CD4-positive, alpha-beta memory T cell (primary cell): ENCODE measurements around the gene TMEM25. TPM values are rescaled to one million over a fixed set of nuclear protein-coding genes. Genes with fewer than 3 reads are reported as not detected.
"Not testable (repeated sequence)": the region's sequence is repeated elsewhere in the genome, so short reads cannot be mapped to it uniquely, and the experiment has no call there.

ENCODE experiments used
- CTCF ChIA-PET: fragments of 350-600 bp; sonication (Branson Sonifier 250); formaldehyde crosslinking; loops from one replicate; lab custom pipeline; 2021; ENCODE audit warnings: inconsistent platforms; ENCODE audit not compliant: partially characterized antibody; lab: Charles Lee
- POLR2A ChIA-PET: fragments of 350-600 bp; sonication (Branson Sonifier 250); formaldehyde crosslinking; loops from one replicate; lab custom pipeline; 2021; ENCODE audit not compliant: partially characterized antibody; lab: Charles Lee
- DNase-seq, 5 donors: peaks; one replicate each; pipeline versions ENCODE4 v3.0.0 to v3.0.0-alpha.2; 2020 to 2022; ENCODE audit warnings: mixed read lengths in 1 of 5
- H3K27ac ChIP-seq: one replicate; pipeline ENCODE4 v1.7.0; 2013; ENCODE audit warnings: low read depth, low read length
- H3K27me3 ChIP-seq: 2 replicates; pipeline ENCODE4 v1.7.0; 2013; ENCODE audit warnings: mild to moderate bottlenecking, low read length, moderate library complexity; ENCODE audit not compliant: insufficient read depth
- H3K36me3 ChIP-seq: 2 replicates; pipeline ENCODE4 v1.7.0; 2013; ENCODE audit warnings: mild to moderate bottlenecking, low read length, moderate library complexity; ENCODE audit not compliant: insufficient read depth
- H3K4me1 ChIP-seq: 2 replicates; pipeline ENCODE4 v1.7.0; 2013; ENCODE audit warnings: mild to moderate bottlenecking, low read length, moderate library complexity; ENCODE audit not compliant: insufficient read depth
- H3K4me3 ChIP-seq, 2 donors: one replicate each; pipeline ENCODE4 v1.7.0; 2013; ENCODE audit warnings: low read length in 2 of 2, mild to moderate bottlenecking in 1 of 2
- H3K9me3 ChIP-seq, 2 donors: one replicate each; pipeline ENCODE4 v1.7.0; 2013; ENCODE audit warnings: low read length in 2 of 2, control low read depth in 1 of 2; ENCODE audit not compliant: control insufficient read depth in 1 of 2
- H3K27ac Mint-ChIP-seq, 7 donors: one replicate each; pipeline ENCODE4 v1.8.0; 2020 to 2021; ENCODE audit warnings: mixed read lengths in 7 of 7, mild to moderate bottlenecking in 6 of 7, inconsistent platforms in 3 of 7, moderate library complexity in 3 of 7
- H3K27me3 Mint-ChIP-seq, 2 donors: one replicate each; pipeline ENCODE4 v1.8.0; 2020 to 2021; ENCODE audit warnings: mixed read lengths in 2 of 2
- H3K36me3 Mint-ChIP-seq, 2 donors: one replicate each; pipeline ENCODE4 v1.8.0; 2020 to 2021; ENCODE audit warnings: mixed read lengths in 2 of 2, inconsistent platforms in 1 of 2, mild to moderate bottlenecking in 1 of 2
- H3K4me1 Mint-ChIP-seq, 4 donors: one replicate each; pipeline ENCODE4 v1.8.0; 2020 to 2021; ENCODE audit warnings: mixed read lengths in 4 of 4, mild to moderate bottlenecking in 1 of 4
- H3K4me3 Mint-ChIP-seq, 8 donors: one replicate each; pipeline ENCODE4 v1.8.0; 2020 to 2021; ENCODE audit warnings: mixed read lengths in 8 of 8, mild to moderate bottlenecking in 7 of 8, moderate library complexity in 6 of 8, inconsistent platforms in 3 of 8
- H3K9me3 Mint-ChIP-seq, 8 donors: one replicate each; pipeline ENCODE4 v1.8.0; 2020 to 2021; ENCODE audit warnings: mixed read lengths in 8 of 8, mild to moderate bottlenecking in 5 of 8, inconsistent platforms in 3 of 8, moderate library complexity in 1 of 8
- intact Hi-C: fragments of 100-400 bp; cut with micrococcal nuclease; formaldehyde crosslinking; loops from one replicate; pipeline ENCODE4 v1.15.1; 2023
- polyA plus RNA-seq, 2 donors: library from polyadenylated mRNA; unstranded; fragments of 300-500 nt; fragmentation: Illumina TruSeq; gene quantifications; one replicate each; pipeline ENCODE4 v1.2.3, GENCODE V29; 2021
- total RNA-seq, 2 experiments: library from RNA; stranded (reverse); gene quantifications; one replicate each; pipeline ENCODE4 v1.2.3, GENCODE V29; 2021

The TMEM25 gene
- 10 to 100 TPM; 19.5 to 20.0 TPM for total RNA-seq
- 10 to 100 TPM; 16.5 to 26.5 TPM for polyA plus RNA-seq

- Mint-ChIP-seq H3K27me3 (no peaks in the 10 kb centered on the region), H3K4me3 (peak within 1 kb of the TSS; percentile 91 to 98 (median 93)), H3K36me3 (peaks cover 0 to 8% of the 10 kb centered on the region in 2 donors), H3K27ac (peak within 1 kb of the TSS; percentile 84 to 97 (median 92)), H3K4me1 (peaks cover 19 to 47% (median 31%) of the 10 kb centered on the region in 4 donors), H3K9me3 (peaks cover 0 to 2% (median 0%) of the 10 kb centered on the region in 8 donors)
- DNase-seq, result peak; percentile 68 to 78 (median 72)
- H3K36me3 ChIP-seq, result no peaks in the 10 kb centered on the region
- no peaks in the 10 kb centered on the region for H3K27me3 ChIP-seq
- ChIA-PET POLR2A (interaction anchor here (0.5 to 1.5 kb wide), 6 partner anchors 8 to 171 kb away, joined by 3 to 10 read pairs (median 3); partner anchors contain the start of genes ARCN1, KMT2A and UBE4A), CTCF (no interaction called here)
- H3K4me1 ChIP-seq, result peaks cover 32% of the 10 kb centered on the region
- H3K4me3 ChIP-seq, result peak within 1 kb of the TSS; percentile 65 to 77
- no peaks in the 10 kb centered on the region for H3K9me3 ChIP-seq
- peak within 1 kb of the TSS; percentile 65 for H3K27ac ChIP-seq
- intact Hi-C loops, result loop anchor here (5.0 kb wide), 1 partner anchor 36 kb away; the partner anchor contains the start of gene IFT46
Observed at GRCh38 chr11:118530683-118531596, at the start of gene TMEM25. TMEM25 (plus strand) TSS chr11:118531192; CDS start chr11:118531802, 610 bp downstream.

GRCh38 chr11:118481238-118481637 is 49.8 kb upstream of the TMEM25 start:
- intact Hi-C loops, H3K4me1 Mint-ChIP-seq: not testable (repeated sequence)

GRCh38 chr11:118484405-118484804 is 46.6 kb upstream of the TMEM25 start:
- no peak overlapping the region for H3K27ac ChIP-seq
- no peak overlapping the region for H3K4me3 ChIP-seq
- no peaks in the 10 kb centered on the region for H3K27me3 Mint-ChIP-seq
- H3K9me3 ChIP-seq, result no peaks in the 10 kb centered on the region
- ChIA-PET POLR2A (no interaction called here), CTCF (interaction anchor here (0.8 kb wide), 1 partner anchor 24 kb away, joined by 3 read pairs; no protein-coding TSS in a partner anchor)
- intact Hi-C loops, result no loop called here
- H3K36me3 ChIP-seq, result peaks cover 62% of the 10 kb centered on the region
- DNase-seq, result no peak
- peaks cover 37 to 65% of the 10 kb centered on the region in 2 donors for H3K36me3 Mint-ChIP-seq
- H3K4me1 ChIP-seq, result no peaks in the 10 kb centered on the region
- no peaks in the 10 kb centered on the region for H3K27me3 ChIP-seq
- peaks cover 0 to 7% (median 4%) of the 10 kb centered on the region in 4 donors for H3K4me1 Mint-ChIP-seq
- H3K9me3 Mint-ChIP-seq, result no peaks in the 10 kb centered on the region
- H3K27ac Mint-ChIP-seq, result peak overlapping the region; percentile 12 to 70 (median 42)
- H3K4me3 Mint-ChIP-seq, result no peak overlapping the region

More at GRCh38 chr11:118481238-118481637, 49.8 kb upstream of the TMEM25 start:
- DNase-seq, H3K4me3 ChIP-seq, H3K4me3 Mint-ChIP-seq, H3K9me3 Mint-ChIP-seq, H3K4me1 ChIP-seq, H3K27me3 Mint-ChIP-seq, H3K27ac ChIP-seq, POLR2A ChIA-PET, H3K9me3 ChIP-seq, H3K27me3 ChIP-seq: not testable (repeated sequence)
- H3K36me3 ChIP-seq, result peaks cover 78% of the 10 kb centered on the region
- CTCF ChIA-PET, result interaction anchor here (1.0 kb wide), 1 partner anchor 282 kb away, joined by 3 read pairs; no protein-coding TSS in a partner anchor
- Mint-ChIP-seq H3K27ac (peak overlapping the region in 3 of 7 donors; percentile 18 to 69 (median 59)), H3K36me3 (peaks cover 52 to 74% of the 10 kb centered on the region in 2 donors)

- Mint-ChIP-seq H3K27ac (peak overlapping the region in 6 of 7 donors; percentile 18 to 84 (median 52)), H3K27me3 (no peaks in the 10 kb centered on the region), H3K4me3 (no peak overlapping the region), H3K36me3 (peaks cover 39 to 67% of the 10 kb centered on the region in 2 donors), H3K9me3 (no peaks in the 10 kb centered on the region), H3K4me1 (peaks cover 0 to 7% (median 4%) of the 10 kb centered on the region in 4 donors)
- Histone ChIP-seq H3K27ac (no peak overlapping the region), H3K4me1 (no peaks in the 10 kb centered on the region), H3K36me3 (peaks cover 63% of the 10 kb centered on the region), H3K9me3 (no peaks in the 10 kb centered on the region), H3K4me3 (no peak overlapping the region), H3K27me3 (no peaks in the 10 kb centered on the region)
- POLR2A ChIA-PET, result no interaction called here
- DNase-seq, result no peak
- CTCF ChIA-PET, result interaction anchor here (0.8 to 1.0 kb wide), 2 partner anchors 24 to 313 kb away, joined by 3 read pairs; no protein-coding TSS in a partner anchor
- intact Hi-C loops, result loop anchor here (5.0 kb wide), 1 partner anchor 103 kb away; no protein-coding TSS in a partner anchor
Observed at GRCh38 chr11:118485273-118485672, 45.7 kb upstream of the TMEM25 start.

GRCh38 chr11:118488480-118489109 is 42.4 kb upstream of the TMEM25 start:
- H3K9me3 Mint-ChIP-seq, result no peaks in the 10 kb centered on the region
- ChIA-PET POLR2A (interaction anchor here (0.9 to 1.5 kb wide), 6 partner anchors 44 to 184 kb away, joined by 3 to 6 read pairs (median 4); partner anchors contain the start of gene UBE4A), CTCF (interaction anchor here (0.7 to 1.7 kb wide), 25 partner anchors 11 to 527 kb away, joined by 3 to 10 read pairs (median 4); partner anchors contain the start of genes CD3E and UBE4A)
- peaks cover 0 to 5% (median 4%) of the 10 kb centered on the region in 4 donors for H3K4me1 Mint-ChIP-seq
- Histone ChIP-seq H3K36me3 (peaks cover 62% of the 10 kb centered on the region), H3K27me3 (no peaks in the 10 kb centered on the region), H3K9me3 (no peaks in the 10 kb centered on the region), H3K4me3 (no peak overlapping the region), H3K4me1 (no peaks in the 10 kb centered on the region), H3K27ac (peak overlapping the region; percentile 10)
- intact Hi-C loops, result loop anchor here (1.0 to 5.0 kb wide), 7 partner anchors 50 to 343 kb away; partner anchors contain the start of genes ATP5MG and UBE4A
- no peak overlapping the region for H3K4me3 Mint-ChIP-seq
- H3K36me3 Mint-ChIP-seq, result peaks cover 41 to 71% of the 10 kb centered on the region in 2 donors
- H3K27me3 Mint-ChIP-seq, result no peaks in the 10 kb centered on the region
- peak overlapping the region; percentile 1 to 79 (median 13) for H3K27ac Mint-ChIP-seq
- peak; percentile 79 to 83 (median 81) for DNase-seq

GRCh38 chr11:118491041-118491440 is 40.0 kb upstream of the TMEM25 start:
- Mint-ChIP-seq H3K27me3 (no peaks in the 10 kb centered on the region), H3K9me3 (no peaks in the 10 kb centered on the region), H3K27ac (no peak overlapping the region), H3K36me3 (peaks cover 40 to 70% of the 10 kb centered on the region in 2 donors), H3K4me3 (no peak overlapping the region), H3K4me1 (peaks cover 0 to 5% (median 4%) of the 10 kb centered on the region in 4 donors)
- no peaks in the 10 kb centered on the region for H3K9me3 ChIP-seq
- H3K4me3 ChIP-seq, result no peak overlapping the region
- DNase-seq, result no peak
- no peak overlapping the region for H3K27ac ChIP-seq
- peaks cover 60% of the 10 kb centered on the region for H3K36me3 ChIP-seq
- ChIA-PET POLR2A (no interaction called here), CTCF (interaction anchor here (1.3 to 1.7 kb wide), 2 partner anchors 138 to 292 kb away, joined by 4 to 6 read pairs; no protein-coding TSS in a partner anchor)
- no peaks in the 10 kb centered on the region for H3K4me1 ChIP-seq
- intact Hi-C loops, result no loop called here
- no peaks in the 10 kb centered on the region for H3K27me3 ChIP-seq
